Gastroesophageal sphincter (tissue), 3 donors: ENCODE measurements around the gene ODAD2.

ENCODE experiments used
- EP300 ChIP-seq: sonication (generic); formaldehyde crosslinking; IDR thresholded peaks from one replicate; pipeline ENCODE4 v1.6.1; 2017; ENCODE audit warnings: antibody characterized with exemption, mild to moderate bottlenecking
- POLR2A ChIP-seq, 2 donors: fragments of 450-650 bp; IDR thresholded peaks; one replicate each; pipeline ENCODE4 v1.6.1; 2017; ENCODE audit warnings: antibody characterized with exemption in 2 of 2, mild to moderate bottlenecking in 2 of 2, moderate library complexity in 1 of 2
- POLR2AphosphoS5 ChIP-seq: sonication (generic); formaldehyde crosslinking; IDR thresholded peaks from one replicate; pipeline ENCODE4 v1.6.1; 2017; ENCODE audit warnings: antibody characterized with exemption
- TF ChIP-seq, protein P1 (sequence below), 4 experiments: fragments of 200-600 bp in 2 of 4; fragments of 450-650 bp in 2 of 4; sonication (generic) in 1 of 4; IDR thresholded peaks; one replicate each; pipeline ENCODE4 v1.5.1; 2017 to 2019; ENCODE audit warnings: antibody characterized with exemption in 4 of 4, mild to moderate bottlenecking in 2 of 4, moderate library complexity in 2 of 4

DNA sequence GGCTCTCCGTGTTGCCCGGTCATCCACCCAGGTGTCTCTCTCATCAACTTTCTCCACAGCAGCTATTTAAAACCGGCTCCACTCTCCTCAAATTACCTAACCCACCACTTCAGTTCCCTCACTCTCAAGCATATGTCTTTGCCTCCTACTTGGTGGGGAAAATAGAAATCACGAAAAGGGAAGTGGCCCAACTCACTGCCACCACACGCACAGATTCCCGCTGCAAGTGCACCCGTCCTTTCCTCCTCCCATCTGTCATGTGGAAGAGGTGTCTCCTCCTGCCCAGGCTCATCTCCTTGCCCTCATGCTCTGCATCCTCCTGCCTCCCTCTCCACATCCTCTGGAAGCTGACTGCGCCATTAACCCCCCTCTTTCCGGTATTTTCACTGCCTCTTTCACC, 172.5 kb downstream of the ODAD2 start:
- TF ChIP-seq, protein P1, sequence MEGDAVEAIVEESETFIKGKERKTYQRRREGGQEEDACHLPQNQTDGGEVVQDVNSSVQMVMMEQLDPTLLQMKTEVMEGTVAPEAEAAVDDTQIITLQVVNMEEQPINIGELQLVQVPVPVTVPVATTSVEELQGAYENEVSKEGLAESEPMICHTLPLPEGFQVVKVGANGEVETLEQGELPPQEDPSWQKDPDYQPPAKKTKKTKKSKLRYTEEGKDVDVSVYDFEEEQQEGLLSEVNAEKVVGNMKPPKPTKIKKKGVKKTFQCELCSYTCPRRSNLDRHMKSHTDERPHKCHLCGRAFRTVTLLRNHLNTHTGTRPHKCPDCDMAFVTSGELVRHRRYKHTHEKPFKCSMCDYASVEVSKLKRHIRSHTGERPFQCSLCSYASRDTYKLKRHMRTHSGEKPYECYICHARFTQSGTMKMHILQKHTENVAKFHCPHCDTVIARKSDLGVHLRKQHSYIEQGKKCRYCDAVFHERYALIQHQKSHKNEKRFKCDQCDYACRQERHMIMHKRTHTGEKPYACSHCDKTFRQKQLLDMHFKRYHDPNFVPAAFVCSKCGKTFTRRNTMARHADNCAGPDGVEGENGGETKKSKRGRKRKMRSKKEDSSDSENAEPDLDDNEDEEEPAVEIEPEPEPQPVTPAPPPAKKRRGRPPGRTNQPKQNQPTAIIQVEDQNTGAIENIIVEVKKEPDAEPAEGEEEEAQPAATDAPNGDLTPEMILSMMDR (IDR thresholded peaks at IDR 0.05), result no peak
- no peak for TF ChIP-seq POLR2AphosphoS5
- no peak for TF ChIP-seq POLR2A (IDR thresholded peaks at IDR 0.05)
- no peak for TF ChIP-seq EP300
